Measurements from ENCODE around the gene NFKBIE. TPM values are rescaled to one million over a fixed set of nuclear protein-coding genes. Genes with fewer than 3 reads are reported as not detected.

NFKBIE gene
- total and polyA plus RNA-seq, 2 of the 13 experiments (the other 11 are each of a cell fraction or from before 2014, with no cell fraction given): 6.7 to 14.5 TPM

DNA sequence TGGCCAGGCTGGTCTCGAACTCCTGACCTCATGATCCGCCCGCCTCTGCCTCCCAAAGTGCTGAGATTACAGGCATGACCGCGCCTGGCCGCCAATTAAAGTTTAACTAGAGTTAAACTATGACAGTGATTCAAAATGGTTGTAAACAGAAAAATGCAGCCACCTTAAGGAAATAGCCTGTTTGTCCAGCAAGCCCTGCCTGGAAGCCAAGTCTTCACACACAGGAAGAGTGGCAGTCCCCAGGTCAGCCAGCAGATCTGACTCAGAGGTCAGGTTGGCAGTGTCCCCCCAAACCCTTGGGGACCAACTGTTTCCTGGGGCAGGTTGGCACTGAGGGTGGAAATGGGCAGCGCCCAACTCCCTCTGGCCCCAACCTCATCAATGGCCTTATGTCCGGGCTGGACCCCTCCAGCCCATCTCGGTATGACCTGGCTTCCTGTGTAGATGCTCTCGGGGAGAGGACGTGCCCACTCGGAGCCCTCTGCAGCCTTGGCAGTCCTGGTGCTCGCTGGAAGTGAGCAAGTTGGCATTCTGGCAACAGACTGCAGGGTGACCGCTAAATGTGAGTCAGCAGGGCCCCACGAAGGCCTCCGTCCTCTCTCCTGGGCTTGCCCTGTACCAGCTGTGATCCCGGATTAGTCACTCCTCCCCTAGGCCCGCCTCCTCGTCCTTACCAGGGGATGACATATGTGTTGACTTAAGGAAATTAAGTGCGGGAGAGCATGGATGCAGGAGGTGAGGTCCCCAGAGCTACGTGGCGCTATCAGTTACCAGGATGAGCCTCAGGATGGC is 28.1 kb downstream of the NFKBIE start (continued):
- TF ChIP-seq, protein P1, sequence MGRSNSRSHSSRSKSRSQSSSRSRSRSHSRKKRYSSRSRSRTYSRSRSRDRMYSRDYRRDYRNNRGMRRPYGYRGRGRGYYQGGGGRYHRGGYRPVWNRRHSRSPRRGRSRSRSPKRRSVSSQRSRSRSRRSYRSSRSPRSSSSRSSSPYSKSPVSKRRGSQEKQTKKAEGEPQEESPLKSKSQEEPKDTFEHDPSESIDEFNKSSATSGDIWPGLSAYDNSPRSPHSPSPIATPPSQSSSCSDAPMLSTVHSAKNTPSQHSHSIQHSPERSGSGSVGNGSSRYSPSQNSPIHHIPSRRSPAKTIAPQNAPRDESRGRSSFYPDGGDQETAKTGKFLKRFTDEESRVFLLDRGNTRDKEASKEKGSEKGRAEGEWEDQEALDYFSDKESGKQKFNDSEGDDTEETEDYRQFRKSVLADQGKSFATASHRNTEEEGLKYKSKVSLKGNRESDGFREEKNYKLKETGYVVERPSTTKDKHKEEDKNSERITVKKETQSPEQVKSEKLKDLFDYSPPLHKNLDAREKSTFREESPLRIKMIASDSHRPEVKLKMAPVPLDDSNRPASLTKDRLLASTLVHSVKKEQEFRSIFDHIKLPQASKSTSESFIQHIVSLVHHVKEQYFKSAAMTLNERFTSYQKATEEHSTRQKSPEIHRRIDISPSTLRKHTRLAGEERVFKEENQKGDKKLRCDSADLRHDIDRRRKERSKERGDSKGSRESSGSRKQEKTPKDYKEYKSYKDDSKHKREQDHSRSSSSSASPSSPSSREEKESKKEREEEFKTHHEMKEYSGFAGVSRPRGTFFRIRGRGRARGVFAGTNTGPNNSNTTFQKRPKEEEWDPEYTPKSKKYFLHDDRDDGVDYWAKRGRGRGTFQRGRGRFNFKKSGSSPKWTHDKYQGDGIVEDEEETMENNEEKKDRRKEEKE (IDR thresholded peaks at IDR 0.05): no peak
- TF ChIP-seq FOXP1 (IDR thresholded peaks at IDR 0.05) (no peak), FOXP1 (CRISPR knock-in tag; IDR thresholded peaks at IDR 0.05) (peak; percentile 57; the same call in 1 of the 2 replicates), ZNF484 (CRISPR knock-in tag; IDR thresholded peaks at IDR 0.05; ENCODE audit: borderline replicate concordance, low read depth) (no peak), REL (CRISPR knock-in tag; conservative IDR thresholded peaks at IDR 0.05) (no peak), THAP9 (CRISPR knock-in tag; IDR thresholded peaks at IDR 0.05; ENCODE audit: borderline replicate concordance) (no peak), ZFP41 (CRISPR knock-in tag; IDR thresholded peaks at IDR 0.05; ENCODE audit: borderline replicate concordance) (no peak), NR1H2 (CRISPR knock-in tag; IDR thresholded peaks at IDR 0.05; ENCODE audit: borderline replicate concordance, low read depth) (peak; percentile 65; the same call in 1 of the 2 replicates), ZSCAN12 (CRISPR knock-in tag; IDR thresholded peaks at IDR 0.05) (no peak), AFF4 (CRISPR knock-in tag; IDR thresholded peaks at IDR 0.05) (no peak), CENPT (CRISPR knock-in tag; IDR thresholded peaks at IDR 0.05; ENCODE audit: low read depth) (no peak), HOXA7 (CRISPR knock-in tag; IDR thresholded peaks at IDR 0.05) (no peak), MBD4 (IDR thresholded peaks at IDR 0.05; ENCODE audit: borderline replicate concordance, low read length) (no peak), ZNF83 (CRISPR knock-in tag; IDR thresholded peaks at IDR 0.05; ENCODE audit: borderline replicate concordance) (no peak)
- TF ChIP-seq, protein P2, sequence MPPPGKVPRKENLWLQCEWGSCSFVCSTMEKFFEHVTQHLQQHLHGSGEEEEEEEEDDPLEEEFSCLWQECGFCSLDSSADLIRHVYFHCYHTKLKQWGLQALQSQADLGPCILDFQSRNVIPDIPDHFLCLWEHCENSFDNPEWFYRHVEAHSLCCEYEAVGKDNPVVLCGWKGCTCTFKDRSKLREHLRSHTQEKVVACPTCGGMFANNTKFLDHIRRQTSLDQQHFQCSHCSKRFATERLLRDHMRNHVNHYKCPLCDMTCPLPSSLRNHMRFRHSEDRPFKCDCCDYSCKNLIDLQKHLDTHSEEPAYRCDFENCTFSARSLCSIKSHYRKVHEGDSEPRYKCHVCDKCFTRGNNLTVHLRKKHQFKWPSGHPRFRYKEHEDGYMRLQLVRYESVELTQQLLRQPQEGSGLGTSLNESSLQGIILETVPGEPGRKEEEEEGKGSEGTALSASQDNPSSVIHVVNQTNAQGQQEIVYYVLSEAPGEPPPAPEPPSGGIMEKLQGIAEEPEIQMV (CRISPR knock-in tag; IDR thresholded peaks at IDR 0.05; ENCODE audit: low read depth): peak; percentile 7; the same call in 1 of the 2 replicates
- TF ChIP-seq, protein P3, sequence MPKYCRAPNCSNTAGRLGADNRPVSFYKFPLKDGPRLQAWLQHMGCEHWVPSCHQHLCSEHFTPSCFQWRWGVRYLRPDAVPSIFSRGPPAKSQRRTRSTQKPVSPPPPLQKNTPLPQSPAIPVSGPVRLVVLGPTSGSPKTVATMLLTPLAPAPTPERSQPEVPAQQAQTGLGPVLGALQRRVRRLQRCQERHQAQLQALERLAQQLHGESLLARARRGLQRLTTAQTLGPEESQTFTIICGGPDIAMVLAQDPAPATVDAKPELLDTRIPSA (CRISPR knock-in tag; IDR thresholded peaks at IDR 0.05; ENCODE audit: borderline replicate concordance): no peak

Measured in HepG2 (cell line).